GM19238 (cell line): ENCODE results near the gene INPP5F.
A peak's percentile ranks its signal among the peaks of the same experiment; 100 is the strongest.
"Not testable (repeated sequence)": the region's sequence is repeated elsewhere in the genome, so short reads cannot be mapped to it uniquely, and the experiment has no call there.

ENCODE experiments used
- DNase-seq: peaks from one replicate; pipeline ENCODE4 v3.0.0; 2011; ENCODE audit warnings: low spot score; ENCODE audit not compliant: insufficient read length

INPP5F gene

GRCh38 chr10:119863951-119864565, 138.2 kb downstream of the INPP5F start:
- DNase-seq: no peak

GRCh38 chr10:119865699-119866240, 139.9 kb downstream of the INPP5F start:
- DNase-seq: no peak

- DNase-seq: no peak
These were observed 141.5 kb downstream of the INPP5F start for GRCh38 chr10:119867317-119867716.

- DNase-seq: not testable (repeated sequence)
These were observed 143.5 kb downstream of the INPP5F start for GRCh38 chr10:119869398-119869797.

GRCh38 chr10:119871881-119872609, 146.2 kb downstream of the INPP5F start:
- peak; percentile 34 for DNase-seq

- no peak for DNase-seq
These were observed 146.7 kb downstream of the INPP5F start, which contains the start of gene MCMBP for GRCh38 chr10:119872610-119872859. TSS of gene MCMBP (minus strand) at chr10:119872843. CDS start at chr10:119872584, 259 bp downstream.

GRCh38 chr10:119872860-119873681, 147.2 kb downstream of the INPP5F start:
- DNase-seq: peak; percentile 80

GRCh38 chr10:119878524-119878923, 152.7 kb downstream of the INPP5F start:
- DNase-seq: no peak
